HG03064 (cell line): ENCODE measurements around the gene FASLG.
"Not testable (repeated sequence)": the region's sequence is repeated elsewhere in the genome, so short reads cannot be mapped to it uniquely, and the experiment has no call there.

Experiments
- ATAC-seq: cut with Tn5 transposase; IDR thresholded peaks from one replicate; pipeline ENCODE4 v1.9.1; 2021; ENCODE audit warnings: low read depth; ENCODE audit not compliant: unreplicated experiment

Gene FASLG

GRCh38 chr1:172679000-172679772, 20.3 kb downstream of the FASLG start:
- no peak for ATAC-seq

GRCh38 chr1:172680244-172680643, 21.3 kb downstream of the FASLG start:
- no peak for ATAC-seq

- ATAC-seq, result no peak
These were observed 21.9 kb downstream of the FASLG start for GRCh38 chr1:172680733-172681275.

GRCh38 chr1:172682812-172683211, 23.9 kb downstream of the FASLG start:
- ATAC-seq, result no peak

GRCh38 chr1:172686143-172686542, 27.2 kb downstream of the FASLG start:
- ATAC-seq, result no peak

- ATAC-seq, result not testable (repeated sequence)
These were observed 29.7 kb downstream of the FASLG start for GRCh38 chr1:172688428-172689085.

GRCh38 chr1:172690925-172691324, 32.0 kb downstream of the FASLG start:
- ATAC-seq, result not testable (repeated sequence)

GRCh38 chr1:172697534-172698002, 38.7 kb downstream of the FASLG start:
- no peak for ATAC-seq

GRCh38 chr1:172698224-172698623, 39.3 kb downstream of the FASLG start:
- ATAC-seq, result no peak

GRCh38 chr1:172699111-172699510, 40.2 kb downstream of the FASLG start:
- ATAC-seq, result peak; percentile 84

GRCh38 chr1:172699695-172700227, 40.9 kb downstream of the FASLG start:
- no peak for ATAC-seq

GRCh38 chr1:172700556-172700955, 41.7 kb downstream of the FASLG start:
- no peak for ATAC-seq

- no peak for ATAC-seq
These were observed 45.1 kb downstream of the FASLG start for GRCh38 chr1:172704001-172704400.

- no peak for ATAC-seq
These were observed 45.7 kb downstream of the FASLG start for GRCh38 chr1:172704420-172705210.

- ATAC-seq, result no peak
These were observed 49.5 kb downstream of the FASLG start for GRCh38 chr1:172708452-172708851.

- no peak for ATAC-seq
These were observed 52.7 kb downstream of the FASLG start for GRCh38 chr1:172711558-172711957.

GRCh38 chr1:172713466-172713865, 54.6 kb downstream of the FASLG start:
- ATAC-seq, result no peak
